Activated CD4-positive, CD25-positive, alpha-beta regulatory T cell treated with anti-CD3 and anti-CD28 coated beads, Interleukin-2, amount 50 U/mL, for 24 hours (primary cell): ENCODE results near the gene ZNF804A.

Experiments used
- ATAC-seq, 2 donors: fragments of 150-1000 bp; cut with Tn5 transposase; one replicate each; pipeline ENCODE4 v1.10.0; 2021; ENCODE audit warnings: mild to moderate bottlenecking in 1 of 2, moderate library complexity in 1 of 2

Gene ZNF804A

GRCh38 chr2:184598316-184599053 is at the start of gene ZNF804A:
ZNF804A (plus strand) TSS chr2:184598529; CDS start chr2:184598960, 431 bp downstream.
- peak; percentile 61 to 73 for ATAC-seq

DNA sequence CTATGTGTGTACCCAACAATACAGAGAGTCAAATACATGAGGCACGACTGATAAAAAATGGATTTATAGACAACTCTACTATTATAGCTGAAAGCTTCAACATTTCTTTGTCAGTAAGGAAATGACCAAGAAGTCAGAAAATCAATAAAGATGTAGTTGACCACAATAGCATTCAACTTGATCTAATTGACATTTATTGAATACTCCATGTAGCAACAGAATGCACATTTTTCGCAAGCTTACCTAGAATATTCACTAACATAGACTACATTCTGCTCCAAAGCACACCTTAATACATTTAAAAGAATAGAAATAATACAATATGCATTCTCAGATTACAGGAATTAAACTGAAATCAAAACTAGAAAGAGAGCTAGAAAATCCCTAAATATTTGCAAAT is 49.2 kb upstream of the ZNF804A start:
- no peak for ATAC-seq

- ATAC-seq: no peak
Measured at GRCh38 chr2:184551626-184552025, 46.7 kb upstream of the ZNF804A start.

DNA sequence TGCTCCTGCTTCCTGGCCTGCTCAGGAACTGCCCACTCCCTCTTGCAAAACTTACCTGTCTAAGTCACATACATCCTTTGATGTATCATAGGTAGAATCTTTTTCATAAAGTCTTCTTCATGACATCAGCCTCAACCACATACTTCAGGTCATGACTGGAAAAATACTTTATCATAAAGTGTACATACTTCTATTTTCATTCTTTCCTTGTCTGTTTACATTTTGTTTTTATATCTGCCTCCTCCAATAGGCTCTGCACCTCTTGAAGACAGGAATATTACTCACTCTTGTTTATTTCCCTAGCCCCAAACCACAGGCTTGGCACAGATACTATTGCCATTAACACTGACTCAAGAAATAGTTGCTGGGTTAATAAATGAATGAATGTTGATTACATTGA is 43.6 kb upstream of the ZNF804A start:
- no peak for ATAC-seq

DNA sequence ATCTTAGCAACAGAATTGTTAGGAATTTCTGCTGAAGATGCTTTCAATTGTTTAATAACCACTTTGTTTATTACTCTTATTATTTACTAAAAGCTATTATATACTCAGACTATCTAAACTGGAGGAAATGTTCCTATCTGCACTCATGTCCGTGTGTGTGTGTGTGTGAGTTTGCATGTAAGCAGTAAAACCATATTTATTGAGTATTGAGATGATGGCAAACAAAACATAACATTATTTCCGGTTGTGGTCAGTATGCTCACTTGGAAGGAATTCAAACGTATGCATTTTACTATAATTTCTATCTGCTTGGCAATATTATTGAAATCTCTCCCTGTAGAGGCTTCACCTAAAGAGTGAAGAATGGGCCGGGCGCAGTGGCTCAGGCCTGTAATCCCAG is 43.0 kb upstream of the ZNF804A start:
- no peak for ATAC-seq

DNA sequence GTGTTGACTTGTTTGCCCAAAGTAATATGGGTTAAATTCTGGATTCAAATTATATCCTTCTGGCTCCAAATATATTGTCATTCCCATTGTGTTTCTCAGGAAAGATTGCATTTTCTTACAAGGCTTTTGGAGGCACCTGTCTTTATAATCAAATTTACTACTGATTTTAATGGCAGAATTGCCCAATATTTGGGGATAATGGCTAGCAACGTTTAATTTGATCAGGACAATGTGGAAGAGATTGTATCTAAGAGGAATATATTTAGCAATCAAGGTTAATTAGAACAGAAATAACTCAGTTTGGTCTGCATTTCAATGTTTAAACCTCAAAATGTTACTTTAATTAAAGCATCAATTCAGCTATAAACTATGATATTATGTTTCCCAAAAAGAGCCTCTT is 41.7 kb upstream of the ZNF804A start:
- ATAC-seq: no peak

GRCh38 chr2:184558713-184559464 is 39.4 kb upstream of the ZNF804A start:
- ATAC-seq: no peak

- ATAC-seq: no peak
Measured at GRCh38 chr2:184560603-184561002, 37.7 kb upstream of the ZNF804A start.

DNA sequence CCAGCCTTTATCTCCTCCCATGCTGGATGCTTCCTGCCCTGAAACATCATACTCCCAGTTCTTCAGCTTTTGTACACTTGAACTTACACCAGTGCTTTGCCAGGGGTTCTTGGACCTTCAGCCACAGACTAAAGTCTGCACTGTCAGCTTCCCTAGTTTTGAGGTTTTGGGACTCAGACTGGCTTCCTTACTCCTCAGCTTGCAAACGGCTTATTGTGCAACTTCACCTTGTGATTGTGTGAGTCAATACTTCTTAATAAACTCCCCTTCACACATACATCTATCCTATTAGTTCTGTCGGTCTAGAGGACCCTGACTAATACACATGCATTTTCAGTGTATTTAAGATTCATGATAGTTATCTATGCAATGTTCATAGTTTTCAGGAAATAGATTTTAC is 35.8 kb upstream of the ZNF804A start:
- no peak for ATAC-seq

- no peak for ATAC-seq
Measured at GRCh38 chr2:184564092-184564491, 34.2 kb upstream of the ZNF804A start.

- ATAC-seq: no peak
Measured at GRCh38 chr2:184566716-184567115, 31.6 kb upstream of the ZNF804A start.

DNA sequence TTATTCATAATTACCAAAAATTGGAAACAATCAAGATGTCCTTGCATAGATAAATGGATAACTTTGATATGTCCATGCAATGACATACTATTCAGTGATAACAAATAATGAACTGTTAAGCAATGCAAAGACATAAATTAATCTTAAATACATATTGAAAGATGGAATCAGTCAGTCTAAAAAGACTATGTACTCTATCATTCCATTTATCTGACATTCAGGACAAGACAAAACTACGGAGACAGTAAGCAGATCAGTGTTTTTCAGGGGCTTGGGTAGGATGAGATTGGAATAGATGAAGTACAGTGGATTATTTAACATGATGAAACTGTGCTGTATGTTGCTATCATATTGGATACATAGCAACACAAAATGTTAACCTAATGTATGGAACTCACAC is 21.3 kb upstream of the ZNF804A start:
- ATAC-seq: no peak

DNA sequence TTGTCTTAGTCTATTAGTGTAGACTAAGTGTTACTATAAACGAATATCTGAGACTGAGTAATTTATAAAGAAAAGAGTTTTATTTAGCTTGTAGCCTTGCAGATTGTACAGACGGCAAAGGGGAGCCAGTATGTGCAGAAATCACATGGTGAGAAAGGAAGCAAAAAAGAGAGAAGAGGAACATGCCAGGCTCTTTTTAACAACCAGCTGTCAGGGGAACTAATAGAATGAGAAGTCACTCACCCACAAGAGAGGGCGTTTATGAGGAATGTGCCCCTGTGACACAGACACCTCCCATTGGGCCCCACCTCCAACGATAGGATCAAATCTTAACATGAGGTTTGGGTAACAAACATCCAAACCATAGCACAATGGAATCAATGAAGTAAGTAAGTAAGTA is 20.6 kb upstream of the ZNF804A start:
- no peak for ATAC-seq

DNA sequence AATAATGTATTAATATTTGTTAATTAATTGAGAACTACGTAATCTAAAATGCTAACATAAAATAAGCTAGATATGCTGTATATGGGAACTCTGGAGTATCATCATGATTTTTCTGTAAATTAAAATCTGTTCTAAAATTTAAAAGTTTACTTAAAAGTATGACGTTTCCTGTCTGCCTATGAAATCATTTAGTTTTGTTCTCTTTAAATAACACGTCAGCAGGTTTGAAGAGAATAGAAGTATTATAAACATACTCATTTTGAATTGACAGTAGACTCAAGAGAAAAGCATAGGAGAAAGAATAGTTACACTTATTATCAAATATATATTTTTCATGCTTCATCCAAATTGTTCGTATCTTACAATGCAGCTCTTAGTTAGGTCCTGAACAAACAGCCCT is 19.1 kb upstream of the ZNF804A start:
- no peak for ATAC-seq

DNA sequence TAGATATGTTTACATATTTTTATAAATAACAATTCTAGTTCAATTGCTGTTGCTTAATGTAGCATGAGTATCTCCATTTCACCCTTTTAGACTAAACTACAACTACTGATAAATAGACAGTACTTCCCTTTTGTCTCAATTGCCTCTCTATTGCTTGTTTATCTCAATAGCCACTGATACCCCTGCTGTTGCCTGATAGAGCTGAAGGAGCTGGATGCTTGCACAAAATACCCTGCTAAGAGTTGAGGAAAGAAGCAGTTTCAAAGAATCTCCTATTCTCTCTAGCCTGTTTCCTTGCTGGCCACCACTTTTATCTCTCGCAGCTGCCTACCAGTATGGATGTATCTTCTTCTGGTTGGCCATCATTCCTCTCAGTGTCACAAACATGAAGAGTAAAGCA is 16.9 kb upstream of the ZNF804A start:
- no peak for ATAC-seq

DNA sequence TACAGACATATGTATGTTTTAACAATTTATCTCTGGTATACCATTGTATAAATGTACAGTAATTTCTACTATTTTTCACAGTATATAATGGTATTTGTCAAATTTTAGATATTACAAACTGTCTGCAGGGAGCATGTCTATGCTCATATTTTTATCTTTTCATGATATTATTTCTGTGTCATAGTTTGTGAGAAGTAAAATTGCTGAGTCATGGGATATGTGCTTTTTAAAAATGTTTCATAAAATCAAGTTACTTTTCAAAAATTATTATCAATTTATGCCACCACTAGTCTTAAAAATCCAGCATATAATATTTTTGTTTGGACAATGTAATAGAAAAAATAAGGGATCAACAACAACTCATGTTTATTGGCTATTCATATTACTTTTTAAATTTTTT is 9.1 kb upstream of the ZNF804A start:
- no peak for ATAC-seq

- no peak for ATAC-seq
Measured at GRCh38 chr2:184596819-184597411, 1.4 kb upstream of the ZNF804A start.

DNA sequence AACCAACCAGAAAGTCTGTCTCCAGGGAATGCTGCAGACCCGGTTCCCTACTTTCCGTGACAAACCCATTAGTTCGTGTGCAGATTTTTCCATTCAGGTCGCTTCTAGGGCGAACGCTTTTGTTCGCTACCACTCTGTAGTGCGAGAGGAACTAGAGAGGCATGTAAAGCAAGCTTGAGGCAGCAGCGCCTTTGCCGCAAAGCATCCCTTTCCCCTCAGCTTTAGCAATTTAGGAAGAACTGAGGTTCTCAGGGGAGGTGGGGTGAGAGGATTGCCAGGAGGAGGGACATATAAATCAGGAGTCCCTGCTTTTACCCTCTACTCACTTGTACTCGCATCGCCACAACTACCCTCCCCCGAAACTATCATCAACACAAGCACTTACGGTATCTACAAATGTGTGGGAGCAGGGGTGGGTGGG is 748 bp upstream of the ZNF804A start:
- ATAC-seq: peak in 1 of 2 donors; percentile 15

GRCh38 chr2:184598002-184598315 is 370 bp upstream of the ZNF804A start:
- no peak for ATAC-seq

- ATAC-seq: no peak
Measured at GRCh38 chr2:184599054-184599871, 934 bp downstream of the ZNF804A start.

DNA sequence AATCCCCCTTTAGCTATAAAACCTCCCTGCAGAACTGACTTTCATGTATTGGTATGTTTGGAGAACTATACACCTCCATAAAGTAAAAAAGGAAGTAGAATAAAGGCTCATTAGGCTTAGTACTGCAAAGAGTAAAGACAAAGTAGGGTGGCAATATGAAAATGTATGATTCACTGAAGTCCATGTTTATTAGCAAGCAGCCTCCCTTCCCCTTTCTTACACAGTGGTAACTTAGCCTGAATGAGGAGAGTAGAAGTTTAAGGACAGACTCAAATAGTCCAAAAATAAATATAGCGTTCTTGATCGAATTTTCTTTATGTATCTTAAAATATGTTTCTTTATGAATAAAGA is 1.5 kb downstream of the ZNF804A start:
- ATAC-seq: no peak

DNA sequence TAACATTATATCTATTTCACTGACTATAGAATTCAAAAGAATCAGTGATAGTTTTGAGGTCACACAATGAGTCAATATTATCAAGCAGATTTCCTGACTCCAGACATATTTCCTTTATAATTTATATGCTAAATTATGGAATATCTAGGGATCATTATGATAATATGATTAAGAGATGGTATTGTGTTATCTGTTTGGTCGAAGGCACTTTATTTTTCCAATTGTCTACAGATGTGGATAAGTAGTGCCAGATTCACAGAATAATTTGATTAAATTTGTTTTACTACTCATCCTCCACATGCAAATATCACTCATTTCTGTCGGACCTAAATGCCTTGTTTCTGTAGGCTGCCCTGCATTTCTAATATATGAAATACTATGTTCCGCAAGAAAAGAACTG is 4.4 kb downstream of the ZNF804A start:
- ATAC-seq: no peak

- ATAC-seq: no peak
Measured at GRCh38 chr2:184610891-184611290, 12.6 kb downstream of the ZNF804A start.
